H1 (cell line): ENCODE data around the gene ZNF202. TPM values are rescaled to one million over a fixed set of nuclear protein-coding genes. Genes with fewer than 3 reads are reported as not detected.

ENCODE experiments used
- BCL11A ChIP-seq, 2 experiments: IDR thresholded peaks; one replicate each; pipeline ENCODE4 v1.6.1; 2011; ENCODE audit warnings: low read depth in 2 of 2, low read length in 2 of 2, mild to moderate bottlenecking in 2 of 2
- EP300 ChIP-seq, 2 experiments: IDR thresholded peaks; 1 replicate in 1 of 2; 2 replicates in 1 of 2; pipeline ENCODE4 v1.6.1; 2011 to 2012; ENCODE audit warnings: low read depth in 2 of 2, low read length in 2 of 2, mild to moderate bottlenecking in 2 of 2, borderline replicate concordance in 1 of 2, inconsistent platforms in 1 of 2, moderate library complexity in 1 of 2
- PHF8 ChIP-seq: fragments of 200-600 bp; sonication (generic); conservative IDR thresholded peaks from 2 replicates; pipeline ENCODE4 v1.7.1; 2012; ENCODE audit warnings: low read depth, mild to moderate bottlenecking, inconsistent platforms, low read length, moderate library complexity
- RBBP5 ChIP-seq: IDR thresholded peaks from 2 replicates; pipeline ENCODE4 v1.7.1; 2012; ENCODE audit warnings: low read depth, mild to moderate bottlenecking, inconsistent platforms, low read length, moderate library complexity, borderline replicate concordance
- RNF2 ChIP-seq: fragments of 200-900, 300-1000 bp; sonication (generic); IDR thresholded peaks from 2 replicates; pipeline ENCODE4 v1.7.1; 2016; ENCODE audit warnings: borderline replicate concordance, low read depth, mild to moderate bottlenecking, antibody characterized with exemption, low read length; ENCODE audit not compliant: poor library complexity, severe bottlenecking; ENCODE audit errors: missing control alignments
- SIN3A ChIP-seq, 2 experiments: IDR thresholded peaks in 1 of 2; conservative IDR thresholded peaks in 1 of 2; 2 replicates each; pipeline ENCODE4 v1.6.1; 2011 to 2012; ENCODE audit warnings: low read length in 2 of 2, improper control_type of control experiment in 1 of 2, low read depth in 1 of 2, mild to moderate bottlenecking in 1 of 2
- SIRT6 ChIP-seq: IDR thresholded peaks from one replicate; pipeline ENCODE4 v1.7.1; 2012; ENCODE audit warnings: low read length, inconsistent platforms
- SP1 ChIP-seq: IDR thresholded peaks from 2 replicates; pipeline ENCODE4 v1.6.1; 2011; ENCODE audit warnings: low read depth, low read length
- SUZ12 ChIP-seq: fragments of 200-600 bp; sonication (generic); IDR thresholded peaks from 2 replicates; pipeline ENCODE4 v1.6.1; 2012; ENCODE audit warnings: mild to moderate bottlenecking, inconsistent platforms, low read length, moderate library complexity, mixed read lengths
- TAF1 ChIP-seq: IDR thresholded peaks from 2 replicates; pipeline ENCODE4 v1.6.1; 2011; ENCODE audit warnings: mild to moderate bottlenecking, low read depth, low read length
- polyA plus RNA-seq, 7 experiments: library from polyadenylated mRNA; depleted of rRNA in 3 of 7; stranded (reverse) in 5 of 7; unstranded in 2 of 7; fragments of >200 nt in 5 of 7; fragments of 200-250 nt in 2 of 7; gene quantifications; 1 replicate in 5 of 7; 2 replicates in 1 of 7; 4 replicates in 1 of 7; pipeline versions ENCODE4 v1.2.1 to v1.2.3, GENCODE V29; 2011 to 2013; ENCODE audit warnings: missing spikeins in 2 of 7, mixed read lengths in 2 of 7
- total RNA-seq: library from RNA; stranded (reverse); fragmentation: NEBNext Ultra II Directional; extraction: Animal tissue kit (Norgen Biotek cat#: 25700); gene quantifications from 2 replicates; pipeline ENCODE4 v1.2.1, GENCODE V29; 2021
- TF ChIP-seq, protein P1 (sequence below), 3 experiments: IDR thresholded peaks; 1 replicate in 2 of 3; 2 replicates in 1 of 3; pipeline versions ENCODE4 v1.5.1 to v1.6.1; 2011; ENCODE audit warnings: low read length in 3 of 3, mild to moderate bottlenecking in 3 of 3, inconsistent platforms in 2 of 3, low read depth in 1 of 3, moderate library complexity in 1 of 3; ENCODE audit not compliant: insufficient read depth in 1 of 3; ENCODE audit errors: control extremely low read depth in 1 of 3
- TF ChIP-seq, protein P2 (sequence below): IDR thresholded peaks from 2 replicates; pipeline ENCODE4 v1.6.1; 2012; ENCODE audit warnings: low read length, inconsistent platforms
- TF ChIP-seq, protein P3 (sequence below): IDR thresholded peaks from 2 replicates; pipeline ENCODE4 v1.6.1; 2012; ENCODE audit warnings: inconsistent platforms
- TF ChIP-seq, protein P4 (sequence below): IDR thresholded peaks from 2 replicates; pipeline ENCODE4 v1.6.1; 2012; ENCODE audit warnings: inconsistent platforms
- TF ChIP-seq, protein P5 (sequence below): IDR thresholded peaks from 2 replicates; pipeline ENCODE4 v1.6.1; 2011; ENCODE audit warnings: low read depth, mild to moderate bottlenecking, low read length; ENCODE audit not compliant: insufficient read depth

ZNF202 gene
- total and polyA plus RNA-seq, 2 of the 8 experiments (the other 6 are each of a cell fraction or from before 2014, with no cell fraction given): 14.1 to 33.9 TPM

DNA sequence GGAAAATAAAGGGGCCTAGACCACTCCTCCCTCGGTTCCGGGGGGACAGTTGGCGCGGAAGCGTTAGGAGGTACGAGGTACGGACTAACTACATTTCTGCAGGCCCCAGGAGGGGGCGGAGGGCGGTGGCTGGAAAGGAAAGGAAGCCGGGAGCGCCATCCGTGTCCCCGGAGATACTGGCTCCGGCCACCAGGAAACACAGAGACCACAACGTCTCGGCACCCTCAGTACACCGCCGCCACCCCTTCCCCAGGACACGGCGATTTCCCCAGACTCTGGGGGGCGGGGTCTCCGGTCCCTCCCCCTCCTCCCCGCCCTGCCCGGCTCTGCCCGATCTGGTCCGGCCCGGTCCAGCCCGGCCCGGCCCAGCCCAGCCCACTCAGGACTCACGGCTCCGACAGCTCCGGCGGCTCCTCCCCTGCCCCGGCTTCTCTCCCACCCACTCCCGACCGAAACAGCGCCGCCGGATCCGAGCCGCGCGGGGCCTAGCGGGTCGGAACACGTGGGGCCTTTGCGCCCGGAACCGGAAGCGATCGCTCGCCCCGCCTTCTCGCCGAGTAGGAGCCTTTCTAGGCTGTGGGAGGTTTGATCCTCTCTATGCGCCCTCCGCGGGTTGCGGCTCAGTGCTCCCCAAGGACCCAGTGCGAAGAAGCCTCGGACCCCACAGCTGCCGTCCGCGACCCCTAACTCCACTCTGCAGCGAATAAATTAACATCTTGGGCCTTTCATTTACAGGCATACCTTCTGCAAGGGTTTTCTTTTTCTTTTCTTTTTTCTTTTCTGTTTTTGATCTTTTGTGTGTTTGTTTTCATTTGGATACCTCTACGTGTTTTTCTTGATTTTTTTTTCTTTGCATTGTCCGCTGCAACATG lies at the start of gene ZNF202 (continued):
- TF ChIP-seq, protein P1, sequence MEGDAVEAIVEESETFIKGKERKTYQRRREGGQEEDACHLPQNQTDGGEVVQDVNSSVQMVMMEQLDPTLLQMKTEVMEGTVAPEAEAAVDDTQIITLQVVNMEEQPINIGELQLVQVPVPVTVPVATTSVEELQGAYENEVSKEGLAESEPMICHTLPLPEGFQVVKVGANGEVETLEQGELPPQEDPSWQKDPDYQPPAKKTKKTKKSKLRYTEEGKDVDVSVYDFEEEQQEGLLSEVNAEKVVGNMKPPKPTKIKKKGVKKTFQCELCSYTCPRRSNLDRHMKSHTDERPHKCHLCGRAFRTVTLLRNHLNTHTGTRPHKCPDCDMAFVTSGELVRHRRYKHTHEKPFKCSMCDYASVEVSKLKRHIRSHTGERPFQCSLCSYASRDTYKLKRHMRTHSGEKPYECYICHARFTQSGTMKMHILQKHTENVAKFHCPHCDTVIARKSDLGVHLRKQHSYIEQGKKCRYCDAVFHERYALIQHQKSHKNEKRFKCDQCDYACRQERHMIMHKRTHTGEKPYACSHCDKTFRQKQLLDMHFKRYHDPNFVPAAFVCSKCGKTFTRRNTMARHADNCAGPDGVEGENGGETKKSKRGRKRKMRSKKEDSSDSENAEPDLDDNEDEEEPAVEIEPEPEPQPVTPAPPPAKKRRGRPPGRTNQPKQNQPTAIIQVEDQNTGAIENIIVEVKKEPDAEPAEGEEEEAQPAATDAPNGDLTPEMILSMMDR (IDR thresholded peaks at IDR 0.05; ENCODE audit: control extremely low read depth in 1 of 3, insufficient read depth in 1 of 3, low read depth in 1 of 3, low read length in 3 of 3): peak; percentile 14 to 36 (median 31); a peak in 2 of 4 replicates
- TF ChIP-seq RBBP5: no peak
- TF ChIP-seq, protein P2, sequence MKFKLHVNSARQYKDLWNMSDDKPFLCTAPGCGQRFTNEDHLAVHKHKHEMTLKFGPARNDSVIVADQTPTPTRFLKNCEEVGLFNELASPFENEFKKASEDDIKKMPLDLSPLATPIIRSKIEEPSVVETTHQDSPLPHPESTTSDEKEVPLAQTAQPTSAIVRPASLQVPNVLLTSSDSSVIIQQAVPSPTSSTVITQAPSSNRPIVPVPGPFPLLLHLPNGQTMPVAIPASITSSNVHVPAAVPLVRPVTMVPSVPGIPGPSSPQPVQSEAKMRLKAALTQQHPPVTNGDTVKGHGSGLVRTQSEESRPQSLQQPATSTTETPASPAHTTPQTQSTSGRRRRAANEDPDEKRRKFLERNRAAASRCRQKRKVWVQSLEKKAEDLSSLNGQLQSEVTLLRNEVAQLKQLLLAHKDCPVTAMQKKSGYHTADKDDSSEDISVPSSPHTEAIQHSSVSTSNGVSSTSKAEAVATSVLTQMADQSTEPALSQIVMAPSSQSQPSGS: no peak
- TF ChIP-seq, protein P3, sequence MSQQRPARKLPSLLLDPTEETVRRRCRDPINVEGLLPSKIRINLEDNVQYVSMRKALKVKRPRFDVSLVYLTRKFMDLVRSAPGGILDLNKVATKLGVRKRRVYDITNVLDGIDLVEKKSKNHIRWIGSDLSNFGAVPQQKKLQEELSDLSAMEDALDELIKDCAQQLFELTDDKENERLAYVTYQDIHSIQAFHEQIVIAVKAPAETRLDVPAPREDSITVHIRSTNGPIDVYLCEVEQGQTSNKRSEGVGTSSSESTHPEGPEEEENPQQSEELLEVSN: peak; percentile 78
- peak; percentile 22; the same call in 1 of the 2 replicates for TF ChIP-seq SP1
- peak; percentile 78 to 90; a peak in 3 of 4 replicates for TF ChIP-seq SIN3A (conservative IDR thresholded peaks at IDR 0.05 in 1 of 2, IDR thresholded peaks at IDR 0.05 in 1 of 2; ENCODE audit: low read depth in 1 of 2, low read length in 2 of 2)
- TF ChIP-seq PHF8: peak; percentile 92
- TF ChIP-seq SIRT6: no peak
- TF ChIP-seq TAF1: peak; percentile 82
- TF ChIP-seq SUZ12: no peak
- no peak for TF ChIP-seq RNF2
- TF ChIP-seq EP300 (IDR thresholded peaks at IDR 0.05; ENCODE audit: borderline replicate concordance in 1 of 2, low read depth in 2 of 2, low read length in 2 of 2): no peak
- TF ChIP-seq BCL11A (IDR thresholded peaks at IDR 0.05; ENCODE audit: low read depth in 2 of 2, low read length in 2 of 2): no peak
- TF ChIP-seq, protein P4, sequence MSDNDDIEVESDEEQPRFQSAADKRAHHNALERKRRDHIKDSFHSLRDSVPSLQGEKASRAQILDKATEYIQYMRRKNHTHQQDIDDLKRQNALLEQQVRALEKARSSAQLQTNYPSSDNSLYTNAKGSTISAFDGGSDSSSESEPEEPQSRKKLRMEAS: peak; percentile 98
- TF ChIP-seq, protein P5, sequence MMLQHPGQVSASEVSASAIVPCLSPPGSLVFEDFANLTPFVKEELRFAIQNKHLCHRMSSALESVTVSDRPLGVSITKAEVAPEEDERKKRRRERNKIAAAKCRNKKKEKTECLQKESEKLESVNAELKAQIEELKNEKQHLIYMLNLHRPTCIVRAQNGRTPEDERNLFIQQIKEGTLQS: no peak
